Neuronal stem cell (in vitro differentiated cells): ENCODE results near the gene PFAS.

ENCODE experiments used
- DNase-seq: peaks from one replicate; pipeline ENCODE4 v3.0.0-alpha.2; 2013; ENCODE audit warnings: low spot score
- H2AFZ ChIP-seq: one replicate; pipeline ENCODE4 v1.6.1; 2013; ENCODE audit warnings: mild to moderate bottlenecking, low read length, inconsistent platforms
- H2AK5ac ChIP-seq: 2 replicates; pipeline ENCODE4 v1.6.1; 2013; ENCODE audit warnings: low read depth, mild to moderate bottlenecking, inconsistent platforms, low read length, moderate library complexity, mixed read lengths
- H2BK120ac ChIP-seq: 2 replicates; pipeline ENCODE4 v1.6.1; 2013; ENCODE audit warnings: low read depth, mild to moderate bottlenecking, inconsistent platforms, low read length, moderate library complexity, mixed read lengths
- H2BK12ac ChIP-seq: one replicate; pipeline ENCODE4 v1.6.1; 2013; ENCODE audit warnings: low read length, inconsistent platforms
- H2BK15ac ChIP-seq: 2 replicates; pipeline ENCODE4 v1.6.1; 2013; ENCODE audit warnings: mild to moderate bottlenecking, low read length, inconsistent platforms, mixed read lengths
- H2BK5ac ChIP-seq: one replicate; pipeline ENCODE4 v1.6.1; 2013; ENCODE audit warnings: inconsistent platforms, mild to moderate bottlenecking, low read length, moderate library complexity
- H3K14ac ChIP-seq: one replicate; pipeline ENCODE4 v1.6.1; 2013; ENCODE audit warnings: low read length, inconsistent platforms
- H3K18ac ChIP-seq: 2 replicates; pipeline ENCODE4 v1.6.1; 2013; ENCODE audit warnings: low read length, inconsistent platforms
- H3K23ac ChIP-seq: 2 replicates; pipeline ENCODE4 v1.6.1; 2013; ENCODE audit warnings: low read depth, mild to moderate bottlenecking, mixed read lengths, low read length, inconsistent platforms; ENCODE audit not compliant: poor library complexity
- H3K27ac ChIP-seq: replicated peaks from 3 replicates; pipeline ENCODE4 v1.5.1; 2013; ENCODE audit warnings: low read length, inconsistent platforms
- H3K27me3 ChIP-seq, 3 experiments: 2 replicates each; pipeline ENCODE4 v1.6.1; 2013; ENCODE audit warnings: low read length in 3 of 3, mild to moderate bottlenecking in 2 of 3, inconsistent platforms in 1 of 3, low read depth in 1 of 3, mixed read lengths in 1 of 3, moderate library complexity in 1 of 3; ENCODE audit not compliant: control insufficient read depth in 3 of 3, insufficient read depth in 3 of 3
- H3K36me3 ChIP-seq, 2 donors: replicated peaks in 1 of 2; 2 replicates each; pipeline ENCODE4 v1.6.1; 2013; ENCODE audit warnings: low read length in 2 of 2; ENCODE audit not compliant: control insufficient read depth in 2 of 2, insufficient read depth in 2 of 2
- H3K4ac ChIP-seq: 2 replicates; pipeline ENCODE4 v1.6.1; 2013; ENCODE audit warnings: inconsistent platforms, mild to moderate bottlenecking, low read length, moderate library complexity
- H3K4me1 ChIP-seq, 2 donors: 1 replicate in 1 of 2; 2 replicates in 1 of 2; pipeline ENCODE4 v1.6.1; 2013; ENCODE audit warnings: low read length in 2 of 2, low read depth in 1 of 2; ENCODE audit not compliant: control insufficient read depth in 2 of 2, insufficient read depth in 1 of 2
- H3K4me2 ChIP-seq: one replicate; pipeline ENCODE4 v1.6.1; 2013; ENCODE audit warnings: mild to moderate bottlenecking, low read length, inconsistent platforms; ENCODE audit not compliant: insufficient read depth, poor library complexity, severe bottlenecking
- H3K4me3 ChIP-seq, 2 donors: 2 replicates each; pipeline ENCODE4 v1.5.1; 2013; ENCODE audit warnings: low read length in 2 of 2, mild to moderate bottlenecking in 2 of 2, inconsistent platforms in 1 of 2, moderate library complexity in 1 of 2
- H3K79me1 ChIP-seq: one replicate; pipeline ENCODE4 v1.6.1; 2013; ENCODE audit warnings: low read depth, mild to moderate bottlenecking, inconsistent platforms, low read length, moderate library complexity
- H3K9ac ChIP-seq: one replicate; pipeline ENCODE4 v1.6.1; 2013; ENCODE audit warnings: mild to moderate bottlenecking, low read depth, low read length, inconsistent platforms; ENCODE audit not compliant: poor library complexity
- H3K9me3 ChIP-seq, 2 donors: replicated peaks in 1 of 2; 2 replicates each; pipeline versions ENCODE3 to v1.6.1; 2013; ENCODE audit warnings: low read length in 2 of 2, mild to moderate bottlenecking in 2 of 2, inconsistent platforms in 1 of 2, low read depth in 1 of 2, mixed read lengths in 1 of 2, moderate library complexity in 1 of 2; ENCODE audit not compliant: control insufficient read depth in 2 of 2, insufficient read depth in 1 of 2
- H4K8ac ChIP-seq: one replicate; pipeline ENCODE4 v1.6.1; 2013; ENCODE audit warnings: low read depth, mild to moderate bottlenecking, inconsistent platforms, low read length, moderate library complexity
- H4K91ac ChIP-seq: one replicate; pipeline ENCODE4 v1.6.1; 2013; ENCODE audit warnings: low read length, low read depth, mild to moderate bottlenecking, inconsistent platforms; ENCODE audit not compliant: poor library complexity
- WGBS, 2 donors: extraction: QIAGEN DNeasy Blood & Tissue Kit; methylation state at CpG; one replicate each; pipeline ENCODE4 v1.1.7; 2013; ENCODE audit warnings: missing lambda C conversion rate in 2 of 2, mixed read lengths in 1 of 2; ENCODE audit not compliant: insufficient read length in 2 of 2, insufficient replicate concordance in 1 of 2; ENCODE audit errors: extremely low coverage in 2 of 2; 5-methylcytosine and 5-hydroxymethylcytosine counted together

PFAS gene

DNA sequence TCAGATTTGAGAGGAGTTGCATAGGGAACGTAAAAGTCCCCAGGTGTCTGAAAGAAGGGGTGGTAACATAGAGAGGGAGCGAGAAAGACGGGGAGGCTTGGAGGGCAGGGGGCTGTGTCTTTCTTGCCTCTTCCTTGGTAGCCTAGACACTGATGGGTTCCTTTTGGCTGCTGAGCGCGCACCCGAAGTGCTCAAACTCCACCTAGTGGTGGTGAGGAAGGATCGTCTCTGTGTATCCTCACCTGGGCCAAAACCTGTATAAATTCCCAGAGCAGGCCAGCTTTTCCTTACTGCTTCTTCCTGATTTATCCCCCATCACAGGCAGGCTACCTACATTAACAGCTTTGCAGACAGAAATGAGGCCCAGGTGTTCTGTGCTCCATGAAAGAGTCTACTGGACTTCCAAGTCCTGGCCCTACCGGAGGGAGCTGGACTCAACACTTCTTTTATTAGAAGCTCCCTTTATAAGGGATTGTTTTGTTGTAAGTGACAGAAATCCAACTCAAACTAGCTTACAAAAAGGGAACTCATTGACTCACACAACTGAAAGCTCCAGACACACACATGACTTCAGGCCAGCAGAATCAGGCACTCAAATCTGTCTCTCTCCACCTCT lies 51.6 kb downstream of the PFAS start:
- Histone ChIP-seq H2BK12ac (no peak overlapping the region), H3K4me2 (no peak overlapping the region), H2BK15ac (no peak overlapping the region), H3K14ac (no peak overlapping the region), H3K27ac (no peak overlapping the region), H3K9ac (no peak overlapping the region), H3K36me3 (no peaks in the 10 kb centered on the region), H4K8ac (no peak overlapping the region), H2BK5ac (no peak overlapping the region), H4K91ac (no peak overlapping the region), H3K79me1 (no peaks in the 10 kb centered on the region), H3K23ac (no peak overlapping the region), H2AFZ (peak overlapping the region; percentile 60), H3K18ac (no peak overlapping the region), H3K4me3 (no peak overlapping the region), H2BK120ac (no peak overlapping the region), H3K9me3 (no peaks in the 10 kb centered on the region), H3K27me3 (no peaks in the 10 kb centered on the region), H2AK5ac (peak overlapping the region; percentile 85), H3K4ac (no peak overlapping the region), H3K4me1 (no peaks in the 10 kb centered on the region)
- peak; percentile 51 for DNase-seq
- no CpG with 5 or more reads among the region's 8 CpGs for WGBS, 2 donors

DNA sequence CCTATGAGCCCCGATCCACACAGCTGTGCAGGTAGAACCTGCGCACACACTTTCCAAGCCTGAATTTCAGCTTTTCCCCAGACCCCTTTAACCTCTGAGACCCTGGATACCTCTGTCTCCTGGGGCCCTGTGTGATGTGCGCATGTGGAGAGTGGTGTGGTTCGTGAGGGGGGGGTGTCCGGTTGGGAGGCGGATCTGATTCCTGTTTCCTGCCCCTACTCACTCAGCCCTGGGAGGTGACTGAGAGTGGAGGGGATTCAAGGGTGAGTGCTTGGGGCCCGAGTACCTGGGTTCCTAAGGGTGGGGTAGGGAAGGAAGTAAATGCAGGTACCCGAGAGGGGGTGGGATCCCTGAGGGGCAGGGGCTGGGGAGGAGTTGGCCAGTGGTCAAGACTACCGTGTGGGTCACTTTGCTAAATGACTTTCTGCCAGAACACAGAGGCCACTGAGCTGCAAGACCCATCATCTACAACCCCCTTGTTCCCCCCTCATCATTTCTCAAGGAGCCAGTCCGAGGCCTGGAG lies 61.6 kb downstream of the PFAS start:
- Histone ChIP-seq H2BK5ac (no peak overlapping the region), H2AFZ (no peak overlapping the region)
- WGBS, 2 donors: no CpG with 5 or more reads among the region's 10 CpGs

DNA sequence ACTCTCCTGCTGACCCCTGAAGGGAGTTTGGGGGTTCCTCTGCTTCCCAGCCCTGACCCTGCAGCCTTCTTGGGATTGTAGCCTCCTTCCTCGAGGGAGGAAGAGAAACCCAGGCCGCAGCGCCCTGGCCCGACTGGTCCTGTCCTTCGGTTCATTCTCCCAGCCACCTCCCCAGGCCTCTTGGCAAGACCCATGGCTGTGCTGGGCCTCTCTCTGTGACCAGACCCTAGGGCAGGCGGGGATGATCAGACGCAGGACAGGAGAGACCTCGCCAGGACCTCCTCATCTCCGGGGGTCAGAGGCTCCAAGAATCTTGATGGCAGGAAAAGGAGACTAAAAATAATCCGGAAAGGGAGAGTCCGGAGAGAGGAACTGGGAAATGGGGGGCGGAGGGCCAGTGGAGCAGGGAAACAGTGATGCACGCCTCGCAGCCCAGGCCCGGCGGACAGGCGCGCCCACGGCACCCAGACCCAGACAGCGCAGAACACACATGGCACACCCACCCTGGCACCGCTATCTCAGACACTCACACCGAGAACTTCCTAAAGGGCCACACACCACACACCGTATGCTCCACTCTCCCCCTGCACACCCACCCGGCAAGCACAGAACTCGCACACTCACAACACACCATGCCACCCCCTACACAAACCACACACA lies 62.2 kb downstream of the PFAS start:
- Histone ChIP-seq H3K4me3 (no peak overlapping the region), H2BK120ac (no peak overlapping the region), H4K91ac (peak overlapping the region; percentile 43), H3K14ac (no peak overlapping the region), H3K36me3 (no peaks in the 10 kb centered on the region), H2BK5ac (no peak overlapping the region), H2BK15ac (peak overlapping the region; percentile 15), H2AK5ac (peak overlapping the region; percentile 52), H3K4me1 (peaks cover 6 to 18% of the 10 kb centered on the region in 2 donors), H3K27ac (no peak overlapping the region), H2BK12ac (peak overlapping the region; percentile 84), H3K4me2 (no peak overlapping the region), H3K9me3 (no peaks in the 10 kb centered on the region), H3K18ac (no peak overlapping the region), H3K4ac (no peak overlapping the region), H3K23ac (no peak overlapping the region), H3K27me3 (peaks cover 5 to 62% (median 17%) of the 10 kb centered on the region in 3 experiments), H3K9ac (no peak overlapping the region), H4K8ac (no peak overlapping the region), H2AFZ (no peak overlapping the region), H3K79me1 (no peaks in the 10 kb centered on the region)
- no peak for DNase-seq
- WGBS, 2 donors: no CpG with 5 or more reads among the region's 25 CpGs

More for the DNA sequence above, 61.6 kb downstream of the PFAS start:
- peak overlapping the region; percentile 52 for H2AK5ac ChIP-seq
- H3K27ac ChIP-seq: no peak overlapping the region
- H3K18ac ChIP-seq: peak overlapping the region; percentile 3
- no peak overlapping the region for H4K8ac ChIP-seq
- H3K79me1 ChIP-seq: no peaks in the 10 kb centered on the region
- no peak overlapping the region for H2BK12ac ChIP-seq
- H3K9me3 ChIP-seq: no peaks in the 10 kb centered on the region
- peaks cover 3 to 56% (median 11%) of the 10 kb centered on the region in 3 experiments for H3K27me3 ChIP-seq
- no peak overlapping the region for H4K91ac ChIP-seq
- H3K4me2 ChIP-seq: no peak overlapping the region
- no peak overlapping the region for H3K23ac ChIP-seq
- H3K4ac ChIP-seq: no peak overlapping the region
- H2BK120ac ChIP-seq: peak overlapping the region; percentile 87
- peak overlapping the region; percentile 85 for H3K14ac ChIP-seq
- DNase-seq: no peak
- H3K4me3 ChIP-seq: peak overlapping the region in 1 of 2 donors; percentile 60
- peak overlapping the region; percentile 15 for H2BK15ac ChIP-seq
- H3K4me1 ChIP-seq: peaks cover 6 to 15% of the 10 kb centered on the region in 2 donors
- H3K9ac ChIP-seq: peak overlapping the region; percentile 55
- H3K36me3 ChIP-seq: no peaks in the 10 kb centered on the region

DNA sequence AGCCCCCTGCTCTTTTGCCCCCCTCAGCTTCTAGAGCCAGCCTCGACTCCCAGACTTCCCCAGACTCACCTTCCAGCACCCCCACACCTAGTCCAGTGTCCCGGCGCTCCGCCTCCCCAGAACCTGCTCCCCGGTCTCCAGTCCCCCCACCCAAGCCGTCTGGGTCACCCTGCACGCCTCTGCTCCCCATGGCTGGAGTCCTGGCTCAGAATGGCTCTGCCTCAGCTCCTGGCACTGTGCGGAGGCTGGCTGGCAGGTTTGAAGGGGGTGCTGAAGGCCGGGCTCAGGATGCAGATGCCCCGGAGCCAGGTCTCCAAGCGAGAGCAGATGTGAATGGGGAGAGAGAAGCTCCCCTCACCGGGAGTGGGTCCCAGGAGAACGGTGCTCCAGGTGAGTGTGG lies 63.2 kb downstream of the PFAS start:
- Histone ChIP-seq H2BK120ac (no peak overlapping the region), H3K79me1 (no peaks in the 10 kb centered on the region), H3K9me3 (no peaks in the 10 kb centered on the region), H2AK5ac (no peak overlapping the region), H3K14ac (no peak overlapping the region), H3K4me3 (no peak overlapping the region), H2BK15ac (peak overlapping the region; percentile 37), H3K18ac (no peak overlapping the region), H3K23ac (peak overlapping the region; percentile 20), H2BK5ac (no peak overlapping the region), H3K36me3 (no peaks in the 10 kb centered on the region), H3K27me3 (peaks cover 5 to 72% (median 24%) of the 10 kb centered on the region in 3 experiments), H4K91ac (no peak overlapping the region), H4K8ac (no peak overlapping the region), H3K4me2 (no peak overlapping the region), H3K27ac (no peak overlapping the region), H3K4ac (no peak overlapping the region), H3K4me1 (peaks cover 6 to 18% of the 10 kb centered on the region in 2 donors), H2AFZ (no peak overlapping the region), H3K9ac (no peak overlapping the region), H2BK12ac (no peak overlapping the region)
- DNase-seq: no peak
- whole genome bisulfite sequencing, 2 donors: no CpG with 5 or more reads among the region's 13 CpGs
